H9 (cell line): ENCODE measurements around the gene COL4A2. TPM values are rescaled to one million over a fixed set of nuclear protein-coding genes. Genes with fewer than 3 reads are reported as not detected.
A peak's percentile ranks its signal among the peaks of the same experiment; 100 is the strongest.

ENCODE experiments used
- DNase-seq: peaks from one replicate; pipeline ENCODE4 v3.0.0-alpha.2; 2017
- H2AFZ ChIP-seq: one replicate; pipeline ENCODE4 v1.6.1; 2013; ENCODE audit warnings: mild to moderate bottlenecking, low read length, control low read depth, moderate library complexity
- H2AK5ac ChIP-seq: 2 replicates; pipeline ENCODE4 v1.6.1; 2013; ENCODE audit warnings: low read length, control low read depth, mixed read lengths; ENCODE audit not compliant: insufficient read length
- H2BK120ac ChIP-seq: one replicate; pipeline ENCODE4 v1.6.1; 2013; ENCODE audit warnings: low read depth, mild to moderate bottlenecking, low read length, control low read depth, inconsistent platforms; ENCODE audit not compliant: poor library complexity, severe bottlenecking
- H2BK12ac ChIP-seq: 2 replicates; pipeline ENCODE4 v1.6.1; 2013; ENCODE audit warnings: low read length, control low read depth, mixed read lengths, low read depth; ENCODE audit not compliant: insufficient read length
- H2BK15ac ChIP-seq: 2 replicates; pipeline ENCODE4 v1.6.1; 2013; ENCODE audit warnings: low read depth, low read length, control low read depth
- H2BK20ac ChIP-seq: one replicate; pipeline ENCODE4 v1.6.1; 2013; ENCODE audit warnings: low read depth, mild to moderate bottlenecking, low read length, control low read depth, inconsistent platforms; ENCODE audit not compliant: poor library complexity, severe bottlenecking
- H2BK5ac ChIP-seq: 2 replicates; pipeline ENCODE4 v1.6.1; 2013; ENCODE audit warnings: low read length, control low read depth, mixed read lengths; ENCODE audit not compliant: insufficient read length
- H3K14ac ChIP-seq: 2 replicates; pipeline ENCODE4 v1.6.1; 2013; ENCODE audit warnings: low read length, control low read depth; ENCODE audit not compliant: insufficient read depth
- H3K18ac ChIP-seq: 2 replicates; pipeline ENCODE4 v1.6.1; 2013; ENCODE audit warnings: low read depth, mild to moderate bottlenecking, mixed read lengths, low read length, control low read depth; ENCODE audit not compliant: insufficient read length
- H3K23ac ChIP-seq: 2 replicates; pipeline ENCODE4 v1.6.1; 2013; ENCODE audit warnings: low read length, control low read depth, mixed read lengths, low read depth; ENCODE audit not compliant: insufficient read length
- H3K23me2 ChIP-seq: 2 replicates; pipeline ENCODE4 v1.6.1; 2013; ENCODE audit warnings: low read depth, mild to moderate bottlenecking, mixed read lengths, low read length, control low read depth; ENCODE audit not compliant: insufficient read length, poor library complexity, severe bottlenecking
- H3K27ac ChIP-seq: 2 replicates; pipeline ENCODE4 v1.5.1; 2013; ENCODE audit warnings: low read length, control low read depth, mixed read lengths, low read depth; ENCODE audit not compliant: insufficient read length
- H3K27me3 ChIP-seq: 2 replicates; pipeline ENCODE4 v1.6.1; 2013; ENCODE audit warnings: low read length, control low read depth, inconsistent platforms; ENCODE audit not compliant: insufficient read depth
- H3K4ac ChIP-seq: 2 replicates; pipeline ENCODE4 v1.6.1; 2013; ENCODE audit warnings: low read depth, mild to moderate bottlenecking, control low read depth, inconsistent platforms, low read length, moderate library complexity
- H3K4me1 ChIP-seq: 2 replicates; pipeline ENCODE4 v1.6.1; 2013; ENCODE audit warnings: low read length, control low read depth, inconsistent platforms; ENCODE audit not compliant: insufficient read depth
- H3K4me2 ChIP-seq: 2 replicates; pipeline ENCODE4 v1.6.1; 2013; ENCODE audit warnings: low read length, control low read depth, mixed read lengths; ENCODE audit not compliant: insufficient read length, insufficient read depth
- H3K56ac ChIP-seq: 2 replicates; pipeline ENCODE4 v1.6.1; 2013; ENCODE audit warnings: low read depth, mild to moderate bottlenecking, mixed read lengths, low read length, control low read depth; ENCODE audit not compliant: insufficient read length
- H3K79me1 ChIP-seq: 2 replicates; pipeline ENCODE4 v1.6.1; 2013; ENCODE audit warnings: low read depth, mild to moderate bottlenecking, moderate library complexity, low read length, control low read depth, inconsistent platforms; ENCODE audit not compliant: insufficient read depth, poor library complexity, severe bottlenecking
- H3K79me2 ChIP-seq: 2 replicates; pipeline ENCODE4 v1.6.1; 2013; ENCODE audit warnings: low read length, control low read depth, inconsistent platforms; ENCODE audit not compliant: insufficient read depth
- H3K9ac ChIP-seq: 2 replicates; pipeline ENCODE4 v1.6.1; 2013; ENCODE audit warnings: low read length, control low read depth, mixed read lengths; ENCODE audit not compliant: insufficient read length; ENCODE audit errors: extremely low read depth
- H3K9me3 ChIP-seq: one replicate; pipeline ENCODE4 v1.6.1; 2013; ENCODE audit warnings: low read depth, low read length, inconsistent platforms; ENCODE audit not compliant: control insufficient read depth
- H3T11ph ChIP-seq: one replicate; pipeline ENCODE4 v1.6.1; 2013; ENCODE audit warnings: mild to moderate bottlenecking, low read length, control low read depth, inconsistent platforms
- H4K20me1 ChIP-seq: one replicate; pipeline ENCODE4 v1.6.1; 2013; ENCODE audit not compliant: control insufficient read depth, insufficient read length, insufficient read depth
- H4K5ac ChIP-seq: 2 replicates; pipeline ENCODE4 v1.6.1; 2013; ENCODE audit warnings: low read depth, mild to moderate bottlenecking, mixed read lengths, low read length, control low read depth; ENCODE audit not compliant: insufficient read length
- H4K8ac ChIP-seq: replicated peaks from 2 replicates; pipeline ENCODE4 v1.6.1; 2013; ENCODE audit warnings: low read length, control low read depth, mixed read lengths, low read depth; ENCODE audit not compliant: insufficient read length
- H4K91ac ChIP-seq: 2 replicates; pipeline ENCODE4 v1.6.1; 2013; ENCODE audit warnings: low read depth, mild to moderate bottlenecking, moderate library complexity, mixed read lengths, low read length, control low read depth; ENCODE audit not compliant: insufficient read length
- H3K27ac Mint-ChIP-seq, 3 experiments: 2 replicates in 2 of 3; 3 replicates in 1 of 3; pipeline ENCODE4 v1.8.0; 2020 to 2021; ENCODE audit warnings: mixed read lengths in 3 of 3, mild to moderate bottlenecking in 1 of 3, moderate library complexity in 1 of 3
- H3K27me3 Mint-ChIP-seq: 2 replicates; pipeline ENCODE4 v1.8.0; 2021; ENCODE audit warnings: low read depth, mild to moderate bottlenecking, moderate library complexity, mixed read lengths
- H3K36me3 Mint-ChIP-seq, 3 experiments: 2 replicates in 2 of 3; 3 replicates in 1 of 3; pipeline ENCODE4 v1.8.0; 2020 to 2021; ENCODE audit warnings: low read depth in 3 of 3, mixed read lengths in 3 of 3; ENCODE audit not compliant: insufficient read depth in 1 of 3
- H3K4me1 Mint-ChIP-seq, 2 experiments: 2 replicates each; pipeline ENCODE4 v1.8.0; 2020; ENCODE audit warnings: mixed read lengths in 2 of 2
- H3K4me3 Mint-ChIP-seq, 2 experiments: 2 replicates in 1 of 2; 3 replicates in 1 of 2; pipeline ENCODE4 v1.8.0; 2020 to 2021; ENCODE audit warnings: mild to moderate bottlenecking in 2 of 2, mixed read lengths in 2 of 2, moderate library complexity in 1 of 2
- H3K9me3 Mint-ChIP-seq, 2 experiments: 2 replicates in 1 of 2; 3 replicates in 1 of 2; pipeline ENCODE4 v1.8.0; 2020; ENCODE audit warnings: mild to moderate bottlenecking in 2 of 2, mixed read lengths in 2 of 2, moderate library complexity in 1 of 2
- CTCF ChIP-seq: fragments of 200-600 bp; sonication (generic); conservative IDR thresholded peaks from 3 replicates; pipeline ENCODE4 v1.8.0; 2021; ENCODE audit warnings: antibody characterized with exemption, mild to moderate bottlenecking
- WGBS: extraction: QIAGEN DNeasy Blood & Tissue Kit; methylation state at CpG from one replicate; pipeline ENCODE4 v1.1.7; 2013; ENCODE audit warnings: missing lambda C conversion rate, low lambda C conversion rate, mixed read lengths; ENCODE audit not compliant: insufficient read length; ENCODE audit errors: extremely low coverage; 5-methylcytosine and 5-hydroxymethylcytosine counted together
- total RNA-seq: library from RNA; stranded (reverse); gene quantifications from 2 replicates; pipeline ENCODE4 v1.2.1, GENCODE V29; 2021

COL4A2 gene
- total RNA-seq, 1 experiment from 2014 or later = 76.5 TPM

GRCh38 chr13:110308656-110309359 is 1.7 kb downstream of the COL4A2 start:
- Mint-ChIP-seq H3K9me3 (no peaks in the 10 kb centered on the region; a peak in 2 of 5 replicates), H3K4me1 (peaks cover 22 to 33% of the 10 kb centered on the region in 2 experiments), H3K27me3 (peaks cover 31% of the 10 kb centered on the region), H3K27ac (peak overlapping the region in 2 of 3 experiments; percentile 92 to 93; a peak in 4 of 7 replicates), H3K4me3 (peak overlapping the region; percentile 78 to 96), H3K36me3 (peaks cover 4 to 16% (median 9%) of the 10 kb centered on the region in 3 experiments; a peak in 6 of 7 replicates)
- Histone ChIP-seq H4K20me1 (no peaks in the 10 kb centered on the region), H3K27ac (no peak overlapping the region), H4K91ac (no peak overlapping the region), H3K9me3 (no peaks in the 10 kb centered on the region), H2BK20ac (no peak overlapping the region), H4K8ac (no peak overlapping the region), H3K4ac (no peak overlapping the region), H3T11ph (no peak overlapping the region), H3K14ac (peak overlapping the region; percentile 79), H3K56ac (no peak overlapping the region), H3K18ac (peak overlapping the region; percentile 21), H3K79me1 (no peaks in the 10 kb centered on the region), H4K5ac (no peak overlapping the region), H3K9ac (peak overlapping the region; percentile 8), H2AK5ac (no peak overlapping the region), H2BK120ac (no peak overlapping the region), H3K23me2 (peaks cover 20% of the 10 kb centered on the region), H2BK5ac (no peak overlapping the region), H3K79me2 (no peaks in the 10 kb centered on the region; the same call in 1 of the 2 replicates), H2BK15ac (no peak overlapping the region), H2BK12ac (no peak overlapping the region), H2AFZ (no peak overlapping the region), H3K4me2 (peak overlapping the region; percentile 80), H3K23ac (no peak overlapping the region), H3K27me3 (no peaks in the 10 kb centered on the region; the same call in 1 of the 2 replicates), H3K4me1 (no peaks in the 10 kb centered on the region)
- no peak for TF ChIP-seq CTCF
- peak; percentile 51 for DNase-seq
- no CpG with 5 or more reads among the region's 31 CpGs for WGBS
